K562 (cell line): ENCODE results near the gene GMPR. TPM values are rescaled to one million over a fixed set of nuclear protein-coding genes. Genes with fewer than 3 reads are reported as not detected.

ENCODE experiments used
- ATAC-seq: fragments of 200-7000 bp; cut with Tn5 transposase; 3 replicates; pipeline ENCODE4 v1.9.1; 2020; ENCODE audit warnings: moderate library complexity
- BruUV-seq: library from RNA; stranded (reverse); fragments of 400-500 nt; replicated peaks from 2 replicates; lab custom pipeline; 2021; lab: Mats Ljungman, UMichigan
- CTCF ChIA-PET: fragments of 300-600 bp; formaldehyde crosslinking; extraction: SDS; loops from one replicate; lab custom pipeline; 2021; ENCODE audit warnings: low intra/inter-chr PET ratio; lab: Yijun Ruan, JAX
- POLR2A ChIA-PET: fragments of 300-600, 350-650 bp; sonication (Branson Sonifier 250); formaldehyde crosslinking; extraction: SDS; loops from one replicate; lab custom pipeline; 2021; ENCODE audit warnings: antibody characterized with exemption, inconsistent platforms; lab: Yijun Ruan, JAX
- DNase-seq, 4 experiments: peaks; one replicate each; pipeline versions ENCODE4 v3.0.0 to v3.0.0-alpha.2; 2011 to 2018; ENCODE audit warnings: low spot score in 3 of 4, mixed read lengths in 3 of 4; ENCODE audit errors: extremely low read depth in 1 of 4
- FAIRE-seq: peaks from 2 replicates; lab custom pipeline; 2011; peaks lifted over from hg19 to GRCh38; lab: Jason Lieb, UNC
- H2AFZ ChIP-seq: 2 replicates; pipeline ENCODE4 v1.6.0; 2011; ENCODE audit warnings: low read depth, low read length, control low read depth, inconsistent platforms
- H3K27ac ChIP-seq: fragments of 200-600 bp; 3 replicates; pipeline ENCODE4 v1.8.0; 2011; ENCODE audit warnings: low read depth, mild to moderate bottlenecking, control low read depth, inconsistent platforms, low read length, moderate library complexity, mixed read lengths; ENCODE audit errors: extremely low read depth
- H3K27me3 ChIP-seq, 2 experiments: fragments of 300-600 bp in 1 of 2; 2 replicates in 1 of 2; 3 replicates in 1 of 2; pipeline versions ENCODE4 v1.6.0 to v1.8.0; 2011; ENCODE audit warnings: inconsistent platforms in 2 of 2, low read length in 2 of 2, mild to moderate bottlenecking in 1 of 2, mixed read lengths in 1 of 2, moderate library complexity in 1 of 2; ENCODE audit not compliant: control insufficient read depth in 2 of 2, insufficient read depth in 2 of 2
- H3K36me3 ChIP-seq: fragments of 300-600 bp; 3 replicates; pipeline ENCODE4 v1.8.0; 2011; ENCODE audit warnings: mild to moderate bottlenecking, low read length, inconsistent platforms; ENCODE audit not compliant: control insufficient read depth, insufficient read depth
- H3K4me1 ChIP-seq, 2 experiments: fragments of 200-600 bp in 1 of 2; replicated peaks in 1 of 2; 2 replicates in 1 of 2; 3 replicates in 1 of 2; pipeline versions ENCODE4 v1.5.1 to v1.8.0; 2011; ENCODE audit warnings: inconsistent platforms in 2 of 2, low read length in 2 of 2, mild to moderate bottlenecking in 1 of 2, mixed read lengths in 1 of 2, moderate library complexity in 1 of 2; ENCODE audit not compliant: control insufficient read depth in 2 of 2, insufficient read depth in 2 of 2
- H3K4me2 ChIP-seq: 2 replicates; pipeline ENCODE4 v1.6.1; 2011; ENCODE audit warnings: low read length, control low read depth, inconsistent platforms, mixed read lengths; ENCODE audit not compliant: insufficient read depth
- H3K4me3 ChIP-seq: fragments of 200-600 bp; sonication (generic), shearing (Covaris generic); 2 replicates; pipeline ENCODE4 v1.5.1; 2016; ENCODE audit warnings: control low read depth, inconsistent platforms
- H3K79me2 ChIP-seq: fragments of 200-600 bp; 3 replicates; pipeline ENCODE4 v1.8.0; 2011; ENCODE audit warnings: low read length, inconsistent platforms; ENCODE audit not compliant: control insufficient read depth, insufficient read depth
- H3K9ac ChIP-seq, 2 experiments: 2 replicates each; pipeline versions ENCODE4 v1.6.0 to v1.6.1; 2011; ENCODE audit warnings: low read depth in 2 of 2, low read length in 2 of 2, control low read depth in 1 of 2, inconsistent platforms in 1 of 2, mild to moderate bottlenecking in 1 of 2, mixed read lengths in 1 of 2; ENCODE audit not compliant: insufficient read depth in 1 of 2
- H3K9me1 ChIP-seq: one replicate; pipeline ENCODE4 v1.6.0; 2011; ENCODE audit warnings: inconsistent platforms, mild to moderate bottlenecking, low read length, moderate library complexity; ENCODE audit not compliant: control insufficient read depth, insufficient read depth
- H3K9me3 ChIP-seq: replicated peaks from 2 replicates; pipeline ENCODE4 v1.5.1; 2011; ENCODE audit warnings: low read depth, low read length, inconsistent platforms; ENCODE audit not compliant: control insufficient read depth, insufficient read depth
- H4K20me1 ChIP-seq: replicated peaks from 2 replicates; pipeline ENCODE4 v1.6.1; 2011; ENCODE audit warnings: low read length, inconsistent platforms, mixed read lengths; ENCODE audit not compliant: control insufficient read depth, insufficient read depth
- ARNT ChIP-seq, 2 experiments: fragments of 450-650 bp; IDR thresholded peaks; 2 replicates each; pipeline ENCODE4 v1.6.1; 2016; ENCODE audit warnings: mild to moderate bottlenecking in 1 of 2
- CBFA2T3 ChIP-seq: fragments of 450-650 bp; IDR thresholded peaks from 2 replicates; pipeline ENCODE4 v1.6.1; 2017
- FOXA3 ChIP-seq, 2 experiments: fragments of 450-650 bp in 1 of 2; sonication (generic) in 1 of 2; formaldehyde crosslinking; IDR thresholded peaks in 1 of 2; conservative IDR thresholded peaks in 1 of 2; 2 replicates each; pipeline versions ENCODE4 v1.4.0 to v1.8.0; 2020 to 2022; ENCODE audit warnings: mild to moderate bottlenecking in 2 of 2, missing genetic modification reagents in 1 of 2
- GABPA ChIP-seq: fragments of 200-800 bp; sonication (Bioruptor generic); conservative IDR thresholded peaks from 2 replicates; pipeline ENCODE4 v1.6.1; 2016; ENCODE audit warnings: low read depth, missing genetic modification characterization, missing compliant biosample characterization
- L3MBTL2 ChIP-seq: fragments of 450-650 bp; IDR thresholded peaks from 2 replicates; pipeline ENCODE4 v1.6.1; 2016; ENCODE audit warnings: mild to moderate bottlenecking, moderate library complexity
- MAZ ChIP-seq, 2 experiments: fragments of 450-650 bp in 1 of 2; sonication (generic) in 1 of 2; formaldehyde crosslinking; IDR thresholded peaks in 1 of 2; conservative IDR thresholded peaks in 1 of 2; 2 replicates each; pipeline versions ENCODE4 v1.4.0 to v1.5.0; 2020; ENCODE audit warnings: mild to moderate bottlenecking in 1 of 2, missing genetic modification reagents in 1 of 2
- MECOM ChIP-seq: fragments of 250-450 bp; sonication (Bioruptor Pico); IDR thresholded peaks from 2 replicates; pipeline ENCODE4 v1.8.0; 2022; ENCODE audit warnings: inconsistent platforms
- PHF21A ChIP-seq: fragments of 450-650 bp; IDR thresholded peaks from 2 replicates; pipeline ENCODE4 v1.6.1; 2017; ENCODE audit warnings: low read depth, borderline replicate concordance
- RBM14 ChIP-seq: fragments of 200-400 bp; formaldehyde crosslinking; IDR thresholded peaks from 2 replicates; pipeline ENCODE4 v1.6.1; 2018; ENCODE audit warnings: low read depth, mild to moderate bottlenecking, low read length, moderate library complexity, borderline replicate concordance; ENCODE audit not compliant: insufficient read depth
- RBM22 ChIP-seq: fragments of 200-400 bp; formaldehyde crosslinking; IDR thresholded peaks from 2 replicates; pipeline ENCODE4 v1.6.1; 2018; ENCODE audit warnings: low read length, low read depth; ENCODE audit not compliant: poor library complexity, severe bottlenecking
- SMARCA4 ChIP-seq: fragments of 450-650 bp; IDR thresholded peaks from 2 replicates; pipeline ENCODE4 v1.6.1; 2016
- STAT5B ChIP-seq: fragments of 250-450 bp; sonication (Bioruptor Pico); IDR thresholded peaks from 2 replicates; pipeline ENCODE4 v1.8.0; 2021; ENCODE audit warnings: mild to moderate bottlenecking, inconsistent platforms
- SUPT5H ChIP-seq: fragments of 450-650 bp; IDR thresholded peaks from 2 replicates; pipeline ENCODE4 v1.6.1; 2016
- TAF7 ChIP-seq: fragments of 450-650 bp; IDR thresholded peaks from 2 replicates; pipeline ENCODE4 v1.6.1; 2016; ENCODE audit warnings: missing genetic modification characterization, missing compliant biosample characterization
- ZNF124 ChIP-seq: sonication (generic); formaldehyde crosslinking; IDR thresholded peaks from 2 replicates; pipeline ENCODE4 v1.8.1; 2022; ENCODE audit warnings: missing genetic modification reagents
- ZNF146 ChIP-seq: IDR thresholded peaks from one replicate; pipeline ENCODE4 v1.6.1; 2018; ENCODE audit warnings: missing compliant biosample characterization; ENCODE audit not compliant: unreplicated experiment
- ZNF764 ChIP-seq: fragments of 250-450 bp; sonication (Bioruptor Pico); IDR thresholded peaks from 2 replicates; pipeline ENCODE4 v1.4.0; 2020; ENCODE audit warnings: low read depth, mild to moderate bottlenecking, moderate library complexity
- ZNF79 ChIP-seq: fragments of 250-450 bp; sonication (Bioruptor Pico); IDR thresholded peaks from 2 replicates; pipeline ENCODE4 v1.4.0; 2020; ENCODE audit warnings: low read depth, mild to moderate bottlenecking, moderate library complexity
- ZNF830 ChIP-seq: fragments of 250-450 bp; sonication (Bioruptor Pico); IDR thresholded peaks from 2 replicates; pipeline ENCODE4 v1.5.0; 2021; ENCODE audit warnings: mild to moderate bottlenecking
- WGBS: fragments of 100-300 bp; shearing (Covaris generic); methylation state at CpG from one replicate; pipeline ENCODE4 v1.1.6; 2016; ENCODE audit warnings: low coverage, mixed read lengths; ENCODE audit not compliant: insufficient coverage; ENCODE audit errors: missing lambda C conversion rate; 5-methylcytosine and 5-hydroxymethylcytosine counted together
- in situ Hi-C: fragments of 300-500 bp; cut with MboI; formaldehyde crosslinking; loops from 4 replicates; pipeline ENCODE4 v1.15.0; 2018; ENCODE audit warnings: inconsistent platforms, mixed read lengths
- intact Hi-C: fragments of 100-400 bp; cut with micrococcal nuclease; formaldehyde crosslinking; loops from 2 replicates; pipeline ENCODE4 v1.14.2; 2022
- polyA plus RNA-seq, 8 experiments: library from polyadenylated mRNA; depleted of rRNA in 4 of 8; stranded (reverse) in 5 of 8; unstranded in 3 of 8; fragments of >200 nt; fragmentation: Nextera tagmentation in 2 of 8; fragmentation: Illumina TruSeq in 1 of 8; extraction: Ambion mirVana in 2 of 8; extraction: Trizol in 1 of 8; gene quantifications; 2 replicates each; pipeline versions ENCODE4 v1.2.1 to v1.2.3, GENCODE V29; 2011 to 2014; ENCODE audit warnings: inconsistent platforms in 1 of 8, missing spikeins in 1 of 8
- total RNA-seq, 7 experiments: library from RNA; depleted of rRNA in 6 of 7; stranded (reverse); fragments of >200 nt in 6 of 7; fragmentation: Illumina TruSeq in 2 of 7; extraction: Trizol in 2 of 7; gene quantifications; 2 replicates each; pipeline versions ENCODE4 v1.2.1 to v1.2.3, GENCODE V29; 2011 to 2021; ENCODE audit warnings: low replicate concordance in 1 of 7
- TF ChIP-seq, protein P1 (sequence below): sonication (generic); formaldehyde crosslinking; IDR thresholded peaks from 2 replicates; pipeline ENCODE4 v1.8.0; 2023; ENCODE audit warnings: mild to moderate bottlenecking, missing genetic modification reagents

Gene GMPR
- total and polyA plus RNA-seq, 9 of the 15 experiments (the other 6 are each of a cell fraction or from before 2014, with no cell fraction given): 34.6 to 83.7 (median 49.8) TPM

DNA sequence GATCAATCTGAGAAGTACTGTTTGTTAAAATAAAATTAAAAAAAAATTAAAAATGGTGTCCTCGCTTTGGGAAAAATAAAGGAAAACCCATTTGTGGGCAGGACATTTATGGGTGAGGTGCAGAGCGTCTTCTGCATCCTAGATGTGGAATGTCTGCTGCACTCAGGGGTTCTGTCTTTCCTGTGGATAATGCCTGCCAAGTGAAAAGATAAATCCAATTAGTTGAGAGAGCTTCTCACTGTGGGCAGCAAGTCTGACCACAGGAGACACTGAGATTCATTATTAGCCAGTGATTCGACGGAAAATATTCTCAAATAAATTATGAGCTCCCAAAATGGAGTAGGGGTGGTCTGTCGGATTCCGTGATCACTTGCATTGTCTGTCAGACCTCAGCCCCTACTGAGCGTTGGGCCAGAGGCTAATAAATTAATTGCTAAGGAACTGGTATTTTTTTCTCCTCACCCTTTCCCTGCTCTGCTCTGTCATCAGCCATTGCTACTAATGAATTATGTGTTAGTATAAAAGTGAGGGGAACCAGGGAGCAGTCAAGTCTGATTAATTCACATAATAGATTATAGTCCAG lies 10.0 kb downstream of the GMPR start (continued):
- no peak for TF ChIP-seq L3MBTL2
- TF ChIP-seq ZNF146 (CRISPR knock-in tag): no peak

DNA sequence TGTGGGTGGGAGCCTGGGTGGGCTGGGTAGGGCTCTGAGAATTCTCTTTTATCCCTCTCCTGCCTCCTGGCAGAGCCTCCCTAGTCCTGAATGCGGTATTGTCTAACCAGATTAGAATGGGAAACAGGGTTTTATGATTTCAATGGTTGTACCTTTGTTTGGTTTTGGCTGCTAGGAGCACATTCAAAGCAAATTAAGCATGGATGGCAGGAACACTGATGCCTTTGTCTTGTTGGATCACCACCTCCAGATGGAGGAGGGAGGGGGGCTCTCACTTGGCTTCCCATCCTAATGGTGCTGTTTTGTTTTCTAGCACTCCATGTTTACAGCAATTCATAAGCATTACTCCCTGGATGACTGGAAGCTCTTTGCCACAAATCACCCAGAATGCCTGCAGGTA lies 11.6 kb downstream of the GMPR start:
- no peaks in the 10 kb centered on the region for H3K9me1 ChIP-seq
- peaks cover 8% of the 10 kb centered on the region; the same call in 1 of the 2 replicates for H4K20me1 ChIP-seq
- POLR2A ChIA-PET: interaction anchor here (4.1 kb wide), 1 partner anchor 10 kb away, joined by 18 read pairs; the partner anchor contains the start of gene GMPR
- no peak overlapping the region for H3K27ac ChIP-seq
- no peaks in the 10 kb centered on the region for H3K9me3 ChIP-seq
- WGBS: 100% methylated on average over 1 of the region's 1 CpG
- intact Hi-C loops (no loop called here), in situ Hi-C loops (no loop called here)
- BruUV-seq: no TSS peak
- peaks cover 93% of the 10 kb centered on the region for H3K36me3 ChIP-seq
- FAIRE-seq (no peak), DNase-seq (no peak), ATAC-seq (no peak)
- peaks cover 9% of the 10 kb centered on the region; the same call in 2 of the 3 replicates for H3K79me2 ChIP-seq
- no peak overlapping the region for H3K4me3 ChIP-seq
- no peak overlapping the region for H3K9ac ChIP-seq
- no peak overlapping the region for H2AFZ ChIP-seq
- peaks cover 0 to 8% of the 10 kb centered on the region in 2 experiments; a peak in 3 of 5 replicates for H3K4me1 ChIP-seq
- no peaks in the 10 kb centered on the region for H3K27me3 ChIP-seq
- CTCF ChIA-PET: no interaction called here
- H3K4me2 ChIP-seq: no peak overlapping the region
- TF ChIP-seq ZNF124 (CRISPR knock-in tag): no peak
- TF ChIP-seq ZNF79: no peak
- no peak for TF ChIP-seq FOXA3 (CRISPR knock-in tag; conservative IDR thresholded peaks at IDR 0.05 in 1 of 2, IDR thresholded peaks at IDR 0.05 in 1 of 2)
- no peak for TF ChIP-seq STAT5B
- TF ChIP-seq TAF7 (tag): no peak
- TF ChIP-seq, protein P1, sequence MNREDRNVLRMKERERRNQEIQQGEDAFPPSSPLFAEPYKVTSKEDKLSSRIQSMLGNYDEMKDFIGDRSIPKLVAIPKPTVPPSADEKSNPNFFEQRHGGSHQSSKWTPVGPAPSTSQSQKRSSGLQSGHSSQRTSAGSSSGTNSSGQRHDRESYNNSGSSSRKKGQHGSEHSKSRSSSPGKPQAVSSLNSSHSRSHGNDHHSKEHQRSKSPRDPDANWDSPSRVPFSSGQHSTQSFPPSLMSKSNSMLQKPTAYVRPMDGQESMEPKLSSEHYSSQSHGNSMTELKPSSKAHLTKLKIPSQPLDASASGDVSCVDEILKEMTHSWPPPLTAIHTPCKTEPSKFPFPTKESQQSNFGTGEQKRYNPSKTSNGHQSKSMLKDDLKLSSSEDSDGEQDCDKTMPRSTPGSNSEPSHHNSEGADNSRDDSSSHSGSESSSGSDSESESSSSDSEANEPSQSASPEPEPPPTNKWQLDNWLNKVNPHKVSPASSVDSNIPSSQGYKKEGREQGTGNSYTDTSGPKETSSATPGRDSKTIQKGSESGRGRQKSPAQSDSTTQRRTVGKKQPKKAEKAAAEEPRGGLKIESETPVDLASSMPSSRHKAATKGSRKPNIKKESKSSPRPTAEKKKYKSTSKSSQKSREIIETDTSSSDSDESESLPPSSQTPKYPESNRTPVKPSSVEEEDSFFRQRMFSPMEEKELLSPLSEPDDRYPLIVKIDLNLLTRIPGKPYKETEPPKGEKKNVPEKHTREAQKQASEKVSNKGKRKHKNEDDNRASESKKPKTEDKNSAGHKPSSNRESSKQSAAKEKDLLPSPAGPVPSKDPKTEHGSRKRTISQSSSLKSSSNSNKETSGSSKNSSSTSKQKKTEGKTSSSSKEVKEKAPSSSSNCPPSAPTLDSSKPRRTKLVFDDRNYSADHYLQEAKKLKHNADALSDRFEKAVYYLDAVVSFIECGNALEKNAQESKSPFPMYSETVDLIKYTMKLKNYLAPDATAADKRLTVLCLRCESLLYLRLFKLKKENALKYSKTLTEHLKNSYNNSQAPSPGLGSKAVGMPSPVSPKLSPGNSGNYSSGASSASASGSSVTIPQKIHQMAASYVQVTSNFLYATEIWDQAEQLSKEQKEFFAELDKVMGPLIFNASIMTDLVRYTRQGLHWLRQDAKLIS: no peak
- no peak for TF ChIP-seq GABPA (tag)
- no peak for TF ChIP-seq CBFA2T3
- no peak for TF ChIP-seq SUPT5H
- no peak for TF ChIP-seq ARNT (IDR thresholded peaks at IDR 0.05)
- TF ChIP-seq PHF21A: no peak
- TF ChIP-seq ZNF764 (CRISPR knock-in tag): no peak
- TF ChIP-seq ZNF830: no peak
- TF ChIP-seq SMARCA4: no peak
- no peak for TF ChIP-seq RBM22
- TF ChIP-seq MECOM (CRISPR knock-in tag): no peak
- TF ChIP-seq MAZ (CRISPR knock-in tag; conservative IDR thresholded peaks at IDR 0.05 in 1 of 2, IDR thresholded peaks at IDR 0.05 in 1 of 2): no peak
- no peak for TF ChIP-seq RBM14
